WTC11 (cell line): ENCODE data around the gene THOC1. TPM values are rescaled to one million over a fixed set of nuclear protein-coding genes. Genes with fewer than 3 reads are reported as not detected.

Experiments used
- ATAC-seq: fragments of 200-7000 bp; cut with Tn5 transposase; 2 replicates; pipeline ENCODE4 v1.10.0; 2021; ENCODE audit warnings: mild to moderate bottlenecking, moderate library complexity
- CTCF ChIA-PET: fragments of 300-600 bp; sonication (Branson Sonifier 250); formaldehyde crosslinking; loops from one replicate; lab custom pipeline; 2021; ENCODE audit warnings: antibody characterized with exemption; lab: Charles Lee
- POLR2A ChIA-PET: fragments of 350-600 bp; sonication (Branson Sonifier 250); formaldehyde crosslinking; loops from one replicate; lab custom pipeline; 2021; ENCODE audit warnings: antibody characterized with exemption; lab: Charles Lee
- DNase-seq: peaks from one replicate; pipeline ENCODE4 v3.0.0; 2021; ENCODE audit warnings: low spot score
- H3K27ac Mint-ChIP-seq: 2 replicates; pipeline ENCODE4 v1.8.0; 2021; ENCODE audit warnings: mixed read lengths
- H3K27me3 Mint-ChIP-seq: 2 replicates; pipeline ENCODE4 v1.8.0; 2021; ENCODE audit warnings: low read depth, mild to moderate bottlenecking, moderate library complexity, mixed read lengths
- H3K36me3 Mint-ChIP-seq: 2 replicates; pipeline ENCODE4 v1.8.0; 2021; ENCODE audit warnings: mixed read lengths
- H3K4me1 Mint-ChIP-seq: 2 replicates; pipeline ENCODE4 v1.8.0; 2022; ENCODE audit warnings: mixed read lengths
- H3K4me3 Mint-ChIP-seq: 2 replicates; pipeline ENCODE4 v1.8.0; 2021; ENCODE audit warnings: mild to moderate bottlenecking, moderate library complexity, mixed read lengths
- H3K9me3 Mint-ChIP-seq: 2 replicates; pipeline ENCODE4 v1.8.0; 2021; ENCODE audit warnings: mixed read lengths
- CREM ChIP-seq: sonication (generic); formaldehyde crosslinking; IDR thresholded peaks from 2 replicates; pipeline ENCODE4 v1.8.1; 2022; ENCODE audit warnings: mild to moderate bottlenecking, missing genetic modification reagents, moderate library complexity
- ESRRA ChIP-seq: sonication (generic); formaldehyde crosslinking; IDR thresholded peaks from 2 replicates; pipeline ENCODE4 v1.8.1; 2022; ENCODE audit warnings: mild to moderate bottlenecking, missing genetic modification reagents, borderline replicate concordance
- ETV6 ChIP-seq: sonication (generic); formaldehyde crosslinking; IDR thresholded peaks from 2 replicates; pipeline ENCODE4 v1.8.1; 2022; ENCODE audit warnings: mild to moderate bottlenecking, missing genetic modification reagents
- JUN ChIP-seq: sonication (generic); formaldehyde crosslinking; IDR thresholded peaks from 2 replicates; pipeline ENCODE4 v1.8.0; 2023; ENCODE audit warnings: mild to moderate bottlenecking, missing genetic modification reagents
- MXD4 ChIP-seq: fragments of 250-450 bp; sonication (Bioruptor Pico); IDR thresholded peaks from 2 replicates; pipeline ENCODE4 v1.8.0; 2021; ENCODE audit warnings: mild to moderate bottlenecking, moderate library complexity, borderline replicate concordance
- MYBL2 ChIP-seq: sonication (generic); formaldehyde crosslinking; IDR thresholded peaks from 2 replicates; pipeline ENCODE4 v1.8.1; 2023; ENCODE audit warnings: mild to moderate bottlenecking, moderate library complexity, missing genetic modification reagents
- NR2C2 ChIP-seq: sonication (generic); formaldehyde crosslinking; IDR thresholded peaks from 2 replicates; pipeline ENCODE4 v1.8.0; 2022; ENCODE audit warnings: mild to moderate bottlenecking, missing genetic modification reagents
- OVOL2 ChIP-seq: fragments of 250-450 bp; sonication (Bioruptor Pico); IDR thresholded peaks from 2 replicates; pipeline ENCODE4 v1.9.0; 2021; ENCODE audit warnings: mild to moderate bottlenecking, borderline replicate concordance
- RORB ChIP-seq: fragments of 250-450 bp; sonication (Bioruptor Pico); IDR thresholded peaks from 2 replicates; pipeline ENCODE4 v1.9.0; 2021; ENCODE audit warnings: mild to moderate bottlenecking
- SP1 ChIP-seq: sonication (generic); formaldehyde crosslinking; conservative IDR thresholded peaks from 2 replicates; pipeline ENCODE4 v1.8.1; 2022; ENCODE audit warnings: missing genetic modification reagents
- TP53 ChIP-seq: sonication (generic); formaldehyde crosslinking; IDR thresholded peaks from 2 replicates; pipeline ENCODE4 v1.8.1; 2023; ENCODE audit warnings: mild to moderate bottlenecking, missing genetic modification reagents
- total RNA-seq: library from RNA; stranded (reverse); gene quantifications from 3 replicates; pipeline ENCODE4 v1.2.3, GENCODE V29; 2021
- TF ChIP-seq, protein P1 (sequence below): sonication (generic); formaldehyde crosslinking; IDR thresholded peaks from 2 replicates; pipeline ENCODE4 v1.8.0; 2022; ENCODE audit warnings: mild to moderate bottlenecking, missing genetic modification reagents
- TF ChIP-seq, protein P2 (sequence below): fragments of 250-450 bp; sonication (Bioruptor Pico); IDR thresholded peaks from 2 replicates; pipeline ENCODE4 v1.9.0; 2021; ENCODE audit warnings: mild to moderate bottlenecking
- TF ChIP-seq, protein P3 (sequence below): sonication (generic); formaldehyde crosslinking; IDR thresholded peaks from 2 replicates; pipeline ENCODE4 v1.8.0; 2023; ENCODE audit warnings: mild to moderate bottlenecking, missing genetic modification reagents
- TF ChIP-seq, protein P4 (sequence below): fragments of 250-450 bp; sonication (Bioruptor Pico); IDR thresholded peaks from 2 replicates; pipeline ENCODE4 v1.8.0; 2021; ENCODE audit warnings: mild to moderate bottlenecking
- TF ChIP-seq, protein P5 (sequence below): sonication (generic); formaldehyde crosslinking; IDR thresholded peaks from 2 replicates; pipeline ENCODE4 v1.8.1; 2023; ENCODE audit warnings: mild to moderate bottlenecking, missing genetic modification reagents, moderate library complexity
- TF ChIP-seq, protein P6 (sequence below): sonication (generic); formaldehyde crosslinking; IDR thresholded peaks from 2 replicates; pipeline ENCODE4 v1.8.1; 2023; ENCODE audit warnings: mild to moderate bottlenecking, missing genetic modification reagents, moderate library complexity
- TF ChIP-seq, protein P7 (sequence below): sonication (generic); formaldehyde crosslinking; IDR thresholded peaks from 2 replicates; pipeline ENCODE4 v1.8.1; 2022; ENCODE audit warnings: low read depth, mild to moderate bottlenecking, moderate library complexity, missing genetic modification reagents, borderline replicate concordance
- TF ChIP-seq, protein P8 (sequence below): sonication (generic); formaldehyde crosslinking; conservative IDR thresholded peaks from 2 replicates; pipeline ENCODE4 v1.8.1; 2023; ENCODE audit warnings: mild to moderate bottlenecking, low read depth, missing genetic modification reagents, moderate library complexity

Gene THOC1
- total RNA-seq, 1 experiment from 2014 or later, result 65.8 TPM

DNA sequence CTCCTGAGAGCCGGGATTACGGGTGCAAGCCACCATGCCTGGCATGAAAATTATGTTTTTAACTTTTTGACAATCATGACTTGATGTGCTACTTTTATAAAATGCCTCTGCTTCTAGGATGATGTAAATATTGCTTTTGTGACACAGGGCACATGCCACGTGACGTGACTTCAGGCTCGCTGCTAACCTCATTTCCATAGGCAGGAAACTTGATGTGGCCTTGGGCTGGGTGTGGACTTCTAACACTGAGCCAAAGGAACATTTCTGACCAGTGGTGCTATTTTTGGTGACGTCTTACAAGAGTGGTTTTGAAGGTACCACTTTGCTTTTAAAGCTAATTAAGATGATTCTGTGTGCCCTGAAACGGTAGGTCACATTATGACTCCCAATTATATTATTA is 34.2 kb upstream of the THOC1 start:
- Mint-ChIP-seq H3K4me1 (peaks cover 34% of the 10 kb centered on the region), H3K27me3 (no peaks in the 10 kb centered on the region), H3K27ac (no peak overlapping the region), H3K36me3 (no peaks in the 10 kb centered on the region), H3K4me3 (no peak overlapping the region), H3K9me3 (no peaks in the 10 kb centered on the region)
- POLR2A ChIA-PET, result no interaction called here
- ATAC-seq, result no peak
- DNase-seq, result no peak
- CTCF ChIA-PET, result no interaction called here
- TF ChIP-seq, protein P1, sequence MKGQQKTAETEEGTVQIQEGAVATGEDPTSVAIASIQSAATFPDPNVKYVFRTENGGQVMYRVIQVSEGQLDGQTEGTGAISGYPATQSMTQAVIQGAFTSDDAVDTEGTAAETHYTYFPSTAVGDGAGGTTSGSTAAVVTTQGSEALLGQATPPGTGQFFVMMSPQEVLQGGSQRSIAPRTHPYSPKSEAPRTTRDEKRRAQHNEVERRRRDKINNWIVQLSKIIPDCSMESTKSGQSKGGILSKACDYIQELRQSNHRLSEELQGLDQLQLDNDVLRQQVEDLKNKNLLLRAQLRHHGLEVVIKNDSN (CRISPR knock-in tag), result no peak
- no peak for TF ChIP-seq OVOL2 (CRISPR knock-in tag)

DNA sequence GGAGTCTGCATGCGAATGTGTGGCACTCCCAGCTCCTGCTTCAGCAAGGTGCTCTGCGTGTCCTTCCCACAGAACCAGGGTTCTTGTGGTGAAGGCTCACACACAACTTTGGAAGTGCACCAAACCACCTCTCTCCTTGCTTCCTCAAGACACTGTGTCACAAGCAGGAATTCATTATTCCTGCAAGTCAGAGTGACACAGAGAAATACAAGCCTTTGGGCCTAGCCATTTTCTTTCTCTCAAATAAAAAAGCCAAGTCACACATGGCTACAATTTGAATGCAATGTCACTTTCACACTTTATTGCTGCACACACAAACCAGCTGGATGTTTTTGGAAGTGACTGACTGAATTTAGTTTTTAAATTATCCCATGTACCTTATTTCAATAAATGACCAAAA is 30.1 kb upstream of the THOC1 start:
- no peaks in the 10 kb centered on the region; the same call in 1 of the 2 replicates for H3K27me3 Mint-ChIP-seq
- no peaks in the 10 kb centered on the region for H3K9me3 Mint-ChIP-seq
- ATAC-seq (no peak), DNase-seq (no peak)
- CTCF ChIA-PET, result no interaction called here
- no peaks in the 10 kb centered on the region for H3K36me3 Mint-ChIP-seq
- no peaks in the 10 kb centered on the region for H3K4me1 Mint-ChIP-seq
- no peak overlapping the region for H3K27ac Mint-ChIP-seq
- POLR2A ChIA-PET, result no interaction called here
- H3K4me3 Mint-ChIP-seq, result no peak overlapping the region
- TF ChIP-seq OVOL2 (CRISPR knock-in tag) (no peak), JUN (CRISPR knock-in tag) (no peak), ESRRA (CRISPR knock-in tag) (no peak), MXD4 (CRISPR knock-in tag) (no peak), RORB (CRISPR knock-in tag) (no peak), TP53 (CRISPR knock-in tag) (no peak), MYBL2 (CRISPR knock-in tag) (no peak), NR2C2 (CRISPR knock-in tag) (no peak)
- TF ChIP-seq, protein P2, sequence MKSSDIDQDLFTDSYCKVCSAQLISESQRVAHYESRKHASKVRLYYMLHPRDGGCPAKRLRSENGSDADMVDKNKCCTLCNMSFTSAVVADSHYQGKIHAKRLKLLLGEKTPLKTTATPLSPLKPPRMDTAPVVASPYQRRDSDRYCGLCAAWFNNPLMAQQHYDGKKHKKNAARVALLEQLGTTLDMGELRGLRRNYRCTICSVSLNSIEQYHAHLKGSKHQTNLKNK (CRISPR knock-in tag), result no peak
- TF ChIP-seq, protein P3, sequence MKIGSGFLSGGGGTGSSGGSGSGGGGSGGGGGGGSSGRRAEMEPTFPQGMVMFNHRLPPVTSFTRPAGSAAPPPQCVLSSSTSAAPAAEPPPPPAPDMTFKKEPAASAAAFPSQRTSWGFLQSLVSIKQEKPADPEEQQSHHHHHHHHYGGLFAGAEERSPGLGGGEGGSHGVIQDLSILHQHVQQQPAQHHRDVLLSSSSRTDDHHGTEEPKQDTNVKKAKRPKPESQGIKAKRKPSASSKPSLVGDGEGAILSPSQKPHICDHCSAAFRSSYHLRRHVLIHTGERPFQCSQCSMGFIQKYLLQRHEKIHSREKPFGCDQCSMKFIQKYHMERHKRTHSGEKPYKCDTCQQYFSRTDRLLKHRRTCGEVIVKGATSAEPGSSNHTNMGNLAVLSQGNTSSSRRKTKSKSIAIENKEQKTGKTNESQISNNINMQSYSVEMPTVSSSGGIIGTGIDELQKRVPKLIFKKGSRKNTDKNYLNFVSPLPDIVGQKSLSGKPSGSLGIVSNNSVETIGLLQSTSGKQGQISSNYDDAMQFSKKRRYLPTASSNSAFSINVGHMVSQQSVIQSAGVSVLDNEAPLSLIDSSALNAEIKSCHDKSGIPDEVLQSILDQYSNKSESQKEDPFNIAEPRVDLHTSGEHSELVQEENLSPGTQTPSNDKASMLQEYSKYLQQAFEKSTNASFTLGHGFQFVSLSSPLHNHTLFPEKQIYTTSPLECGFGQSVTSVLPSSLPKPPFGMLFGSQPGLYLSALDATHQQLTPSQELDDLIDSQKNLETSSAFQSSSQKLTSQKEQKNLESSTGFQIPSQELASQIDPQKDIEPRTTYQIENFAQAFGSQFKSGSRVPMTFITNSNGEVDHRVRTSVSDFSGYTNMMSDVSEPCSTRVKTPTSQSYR (CRISPR knock-in tag), result no peak

DNA sequence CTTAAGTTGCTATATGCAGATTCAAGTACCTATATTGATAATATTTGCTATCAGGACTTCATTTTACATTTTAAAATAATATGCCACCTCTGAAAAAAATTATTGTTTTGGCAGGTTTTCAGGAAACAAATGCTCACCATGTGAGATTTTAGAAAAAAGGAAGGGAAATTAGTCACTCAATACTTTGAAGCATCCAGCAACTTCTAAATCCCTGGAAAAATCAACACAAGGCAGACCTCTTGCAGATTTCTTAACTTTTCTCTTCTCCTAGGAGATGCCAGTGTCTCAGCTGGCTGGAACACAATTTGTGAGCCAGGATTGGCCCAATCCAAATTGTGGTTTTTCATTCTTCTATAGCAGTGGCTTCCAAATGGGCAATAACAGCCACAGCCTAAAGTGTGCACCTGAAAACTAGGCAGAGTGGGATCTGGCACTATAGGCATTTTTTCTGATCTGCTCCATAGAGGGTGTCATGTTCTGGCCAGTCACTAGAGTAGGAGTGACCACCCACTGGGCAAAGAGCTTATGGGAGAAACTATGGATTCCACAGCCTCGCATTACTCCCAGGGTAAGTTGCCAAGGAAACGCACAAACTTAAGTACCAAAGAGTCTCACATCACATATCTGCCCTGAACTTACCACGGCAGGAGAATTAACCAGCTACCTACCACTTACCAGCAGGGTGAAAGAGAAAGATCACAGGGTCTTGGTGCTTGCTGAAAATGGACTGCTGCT is 28.1 kb upstream of the THOC1 start:
- Mint-ChIP-seq H3K4me3 (no peak overlapping the region), H3K36me3 (no peaks in the 10 kb centered on the region), H3K27ac (no peak overlapping the region), H3K27me3 (no peaks in the 10 kb centered on the region; the same call in 1 of the 2 replicates), H3K4me1 (no peaks in the 10 kb centered on the region), H3K9me3 (no peaks in the 10 kb centered on the region)
- CTCF ChIA-PET, result interaction anchor here (1.1 kb wide), 1 partner anchor 10 kb away, joined by 4 read pairs; no protein-coding TSS in a partner anchor
- POLR2A ChIA-PET, result no interaction called here
- ATAC-seq, result no peak
- no peak for DNase-seq
- TF ChIP-seq ETV6 (CRISPR knock-in tag), result no peak
- TF ChIP-seq, protein P4, sequence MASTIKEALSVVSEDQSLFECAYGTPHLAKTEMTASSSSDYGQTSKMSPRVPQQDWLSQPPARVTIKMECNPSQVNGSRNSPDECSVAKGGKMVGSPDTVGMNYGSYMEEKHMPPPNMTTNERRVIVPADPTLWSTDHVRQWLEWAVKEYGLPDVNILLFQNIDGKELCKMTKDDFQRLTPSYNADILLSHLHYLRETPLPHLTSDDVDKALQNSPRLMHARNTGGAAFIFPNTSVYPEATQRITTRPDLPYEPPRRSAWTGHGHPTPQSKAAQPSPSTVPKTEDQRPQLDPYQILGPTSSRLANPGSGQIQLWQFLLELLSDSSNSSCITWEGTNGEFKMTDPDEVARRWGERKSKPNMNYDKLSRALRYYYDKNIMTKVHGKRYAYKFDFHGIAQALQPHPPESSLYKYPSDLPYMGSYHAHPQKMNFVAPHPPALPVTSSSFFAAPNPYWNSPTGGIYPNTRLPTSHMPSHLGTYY, result no peak
- TF ChIP-seq, protein P5, sequence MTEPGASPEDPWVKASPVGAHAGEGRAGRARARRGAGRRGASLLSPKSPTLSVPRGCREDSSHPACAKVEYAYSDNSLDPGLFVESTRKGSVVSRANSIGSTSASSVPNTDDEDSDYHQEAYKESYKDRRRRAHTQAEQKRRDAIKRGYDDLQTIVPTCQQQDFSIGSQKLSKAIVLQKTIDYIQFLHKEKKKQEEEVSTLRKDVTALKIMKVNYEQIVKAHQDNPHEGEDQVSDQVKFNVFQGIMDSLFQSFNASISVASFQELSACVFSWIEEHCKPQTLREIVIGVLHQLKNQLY (CRISPR knock-in tag), result no peak
- TF ChIP-seq, protein P6, sequence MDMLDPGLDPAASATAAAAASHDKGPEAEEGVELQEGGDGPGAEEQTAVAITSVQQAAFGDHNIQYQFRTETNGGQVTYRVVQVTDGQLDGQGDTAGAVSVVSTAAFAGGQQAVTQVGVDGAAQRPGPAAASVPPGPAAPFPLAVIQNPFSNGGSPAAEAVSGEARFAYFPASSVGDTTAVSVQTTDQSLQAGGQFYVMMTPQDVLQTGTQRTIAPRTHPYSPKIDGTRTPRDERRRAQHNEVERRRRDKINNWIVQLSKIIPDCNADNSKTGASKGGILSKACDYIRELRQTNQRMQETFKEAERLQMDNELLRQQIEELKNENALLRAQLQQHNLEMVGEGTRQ (CRISPR knock-in tag), result no peak
- TF ChIP-seq, protein P7, sequence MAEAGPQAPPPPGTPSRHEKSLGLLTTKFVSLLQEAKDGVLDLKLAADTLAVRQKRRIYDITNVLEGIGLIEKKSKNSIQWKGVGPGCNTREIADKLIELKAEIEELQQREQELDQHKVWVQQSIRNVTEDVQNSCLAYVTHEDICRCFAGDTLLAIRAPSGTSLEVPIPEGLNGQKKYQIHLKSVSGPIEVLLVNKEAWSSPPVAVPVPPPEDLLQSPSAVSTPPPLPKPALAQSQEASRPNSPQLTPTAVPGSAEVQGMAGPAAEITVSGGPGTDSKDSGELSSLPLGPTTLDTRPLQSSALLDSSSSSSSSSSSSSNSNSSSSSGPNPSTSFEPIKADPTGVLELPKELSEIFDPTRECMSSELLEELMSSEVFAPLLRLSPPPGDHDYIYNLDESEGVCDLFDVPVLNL (CRISPR knock-in tag), result no peak
- TF ChIP-seq, protein P8, sequence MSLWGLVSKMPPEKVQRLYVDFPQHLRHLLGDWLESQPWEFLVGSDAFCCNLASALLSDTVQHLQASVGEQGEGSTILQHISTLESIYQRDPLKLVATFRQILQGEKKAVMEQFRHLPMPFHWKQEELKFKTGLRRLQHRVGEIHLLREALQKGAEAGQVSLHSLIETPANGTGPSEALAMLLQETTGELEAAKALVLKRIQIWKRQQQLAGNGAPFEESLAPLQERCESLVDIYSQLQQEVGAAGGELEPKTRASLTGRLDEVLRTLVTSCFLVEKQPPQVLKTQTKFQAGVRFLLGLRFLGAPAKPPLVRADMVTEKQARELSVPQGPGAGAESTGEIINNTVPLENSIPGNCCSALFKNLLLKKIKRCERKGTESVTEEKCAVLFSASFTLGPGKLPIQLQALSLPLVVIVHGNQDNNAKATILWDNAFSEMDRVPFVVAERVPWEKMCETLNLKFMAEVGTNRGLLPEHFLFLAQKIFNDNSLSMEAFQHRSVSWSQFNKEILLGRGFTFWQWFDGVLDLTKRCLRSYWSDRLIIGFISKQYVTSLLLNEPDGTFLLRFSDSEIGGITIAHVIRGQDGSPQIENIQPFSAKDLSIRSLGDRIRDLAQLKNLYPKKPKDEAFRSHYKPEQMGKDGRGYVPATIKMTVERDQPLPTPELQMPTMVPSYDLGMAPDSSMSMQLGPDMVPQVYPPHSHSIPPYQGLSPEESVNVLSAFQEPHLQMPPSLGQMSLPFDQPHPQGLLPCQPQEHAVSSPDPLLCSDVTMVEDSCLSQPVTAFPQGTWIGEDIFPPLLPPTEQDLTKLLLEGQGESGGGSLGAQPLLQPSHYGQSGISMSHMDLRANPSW (CRISPR knock-in tag), result no peak
- no peak for TF ChIP-seq CREM
- no peak for TF ChIP-seq SP1 (CRISPR knock-in tag)
- TF ChIP-seq OVOL2 (CRISPR knock-in tag), result no peak
